Lung microvascular endothelial cell (primary cell): ENCODE results near the gene AADACL3. TPM values are rescaled to one million over a fixed set of nuclear protein-coding genes. Genes with fewer than 3 reads are reported as not detected.
"Not testable (repeated sequence)": the region's sequence is repeated elsewhere in the genome, so short reads cannot be mapped to it uniquely, and the experiment has no call there.

Source experiments
- DNase-seq, 2 donors: peaks; one replicate each; pipeline versions ENCODE4 v3.0.0 to v3.0.0-alpha.2; 2010; ENCODE audit warnings: low read depth in 2 of 2
- total RNA-seq: library from RNA; depleted of rRNA; stranded (reverse); fragments of >200 nt; gene quantifications from 2 replicates; pipeline ENCODE4 v1.2.1, GENCODE V29; 2014

Gene AADACL3
- total RNA-seq, 1 donor from 2014 or later: not detected

- no peak for DNase-seq
Measured at GRCh38 chr1:12714710-12715475, 1.0 kb upstream of the AADACL3 start.

GRCh38 chr1:12717301-12717838, 1.5 kb downstream of the AADACL3 start:
- no peak for DNase-seq

DNA sequence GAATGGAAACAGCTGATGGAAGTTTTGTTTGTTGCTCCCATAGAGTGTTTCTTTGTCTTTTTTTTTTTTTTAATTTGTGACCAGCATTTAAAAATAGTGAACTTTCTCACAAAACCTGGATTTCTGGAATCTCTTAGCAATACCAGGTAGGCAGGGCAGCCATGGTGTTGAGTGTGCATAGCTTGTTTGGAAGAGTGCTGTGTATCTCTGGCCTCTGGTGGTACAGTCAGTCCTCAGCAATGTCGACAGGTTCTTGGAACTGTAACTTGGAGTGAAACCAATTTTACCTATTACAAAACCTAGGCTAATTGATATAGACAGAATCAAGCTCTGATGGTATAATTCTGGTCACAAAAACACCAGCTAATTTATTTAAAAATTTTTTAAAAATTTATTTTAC, 6.7 kb downstream of the AADACL3 start:
- no peak for DNase-seq

- DNase-seq: no peak
Measured at GRCh38 chr1:12728391-12728790, 12.5 kb downstream of the AADACL3 start.

GRCh38 chr1:12730156-12730555, 14.2 kb downstream of the AADACL3 start:
- no peak for DNase-seq

GRCh38 chr1:12731084-12731483, 15.2 kb downstream of the AADACL3 start:
- not testable (repeated sequence) for DNase-seq

- DNase-seq: no peak
Measured at GRCh38 chr1:12734651-12735050, 18.7 kb downstream of the AADACL3 start.

DNA sequence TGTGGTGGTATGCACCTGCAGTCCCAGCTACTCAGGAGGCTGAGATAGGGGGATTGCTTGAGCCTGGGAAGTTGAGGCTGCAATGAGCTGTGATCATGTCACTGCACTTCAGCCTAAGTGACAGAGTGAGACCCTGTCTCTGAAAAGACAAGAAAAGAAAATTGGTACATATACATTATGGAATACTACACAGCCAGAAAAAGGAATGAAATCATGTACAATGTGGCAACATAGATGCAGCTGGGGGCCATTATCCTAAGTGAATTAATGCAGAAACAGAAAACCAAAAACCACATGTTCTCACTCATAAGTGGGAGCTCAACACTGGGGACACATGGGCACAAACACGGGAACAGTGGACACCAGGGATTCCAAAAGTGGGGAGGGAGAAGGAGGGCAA, 23.0 kb downstream of the AADACL3 start:
- no peak for DNase-seq

DNA sequence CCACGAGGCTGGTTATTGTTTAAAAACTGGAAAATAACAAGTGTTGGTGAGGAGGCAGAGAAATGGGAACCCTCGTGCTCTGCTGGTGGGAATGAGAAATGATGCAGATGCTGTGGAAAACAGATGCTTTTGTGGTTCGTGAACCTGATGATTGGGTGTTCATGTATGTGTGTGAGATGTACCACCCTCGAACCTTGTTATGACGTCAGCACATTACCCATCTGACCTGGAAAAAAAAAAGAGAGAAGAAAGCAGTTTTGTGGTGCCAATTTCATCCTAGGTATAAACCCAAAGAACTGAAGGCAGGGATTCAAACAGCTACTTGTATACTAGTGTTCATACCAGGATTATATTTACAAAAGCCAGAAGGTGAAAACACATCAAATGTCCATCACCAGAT, 23.7 kb downstream of the AADACL3 start:
- DNase-seq: no peak

DNA sequence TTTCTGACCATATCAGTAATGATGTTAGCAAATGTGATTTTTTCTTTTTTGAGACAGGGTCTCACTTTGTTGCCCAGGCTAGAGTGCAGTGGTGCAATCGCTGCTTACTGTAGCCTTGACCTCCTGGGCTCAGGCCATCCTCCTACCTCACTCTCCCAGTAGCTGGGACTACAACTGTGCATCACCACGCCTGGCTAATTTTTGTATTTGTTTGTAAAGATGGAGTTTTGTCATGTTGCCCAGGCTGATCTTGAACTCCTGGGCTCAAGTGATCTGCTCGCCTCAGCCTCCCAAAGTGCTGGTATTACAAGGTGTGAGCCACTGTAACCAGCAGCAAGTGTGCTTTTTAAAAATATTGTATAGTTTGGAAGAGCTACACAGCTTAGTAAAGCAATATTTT, 26.0 kb downstream of the AADACL3 start:
- no peak for DNase-seq

GRCh38 chr1:12745126-12745991, 29.4 kb downstream of the AADACL3 start:
- DNase-seq: no peak

- DNase-seq: no peak
Measured at GRCh38 chr1:12745992-12746323, 30.0 kb downstream of the AADACL3 start, which contains the start of gene CFAP107. TSS of gene CFAP107 (plus strand) at chr1:12746200. CDS start at chr1:12746431, 231 bp downstream.

DNA sequence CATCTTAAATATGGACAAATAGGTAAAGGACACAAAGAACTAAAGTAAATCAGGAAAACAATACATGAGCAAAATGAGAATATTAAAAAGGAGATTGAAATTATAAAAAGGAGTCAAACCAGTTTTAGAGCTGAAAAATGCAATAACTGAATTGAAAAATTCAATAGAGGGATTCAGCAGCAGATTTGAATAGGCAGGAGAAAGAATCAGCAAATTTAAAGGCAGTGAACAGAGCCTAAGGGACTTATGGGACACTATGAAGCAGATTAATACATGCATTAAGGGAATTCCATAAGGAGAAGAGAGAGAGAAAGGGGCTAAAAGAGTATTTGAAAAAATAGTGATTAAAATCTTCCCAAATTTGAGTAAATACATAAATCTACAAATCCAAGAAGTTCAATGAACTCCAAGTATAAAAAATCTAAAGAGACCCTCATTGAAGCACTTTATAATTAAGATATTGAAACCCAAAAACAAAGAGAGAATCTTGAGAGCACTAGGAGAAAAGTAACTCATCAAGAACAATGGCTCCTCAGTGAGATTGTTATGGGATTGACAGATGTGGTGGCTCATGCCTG, 33.0 kb downstream of the AADACL3 start:
- DNase-seq: no peak

GRCh38 chr1:12754738-12755137, 38.8 kb downstream of the AADACL3 start:
- DNase-seq: no peak

GRCh38 chr1:12756273-12756672, 40.4 kb downstream of the AADACL3 start:
- DNase-seq: no peak

- DNase-seq: no peak
Measured at GRCh38 chr1:12756768-12757413, 41.0 kb downstream of the AADACL3 start.

GRCh38 chr1:12757836-12758235, 41.9 kb downstream of the AADACL3 start:
- no peak for DNase-seq

DNA sequence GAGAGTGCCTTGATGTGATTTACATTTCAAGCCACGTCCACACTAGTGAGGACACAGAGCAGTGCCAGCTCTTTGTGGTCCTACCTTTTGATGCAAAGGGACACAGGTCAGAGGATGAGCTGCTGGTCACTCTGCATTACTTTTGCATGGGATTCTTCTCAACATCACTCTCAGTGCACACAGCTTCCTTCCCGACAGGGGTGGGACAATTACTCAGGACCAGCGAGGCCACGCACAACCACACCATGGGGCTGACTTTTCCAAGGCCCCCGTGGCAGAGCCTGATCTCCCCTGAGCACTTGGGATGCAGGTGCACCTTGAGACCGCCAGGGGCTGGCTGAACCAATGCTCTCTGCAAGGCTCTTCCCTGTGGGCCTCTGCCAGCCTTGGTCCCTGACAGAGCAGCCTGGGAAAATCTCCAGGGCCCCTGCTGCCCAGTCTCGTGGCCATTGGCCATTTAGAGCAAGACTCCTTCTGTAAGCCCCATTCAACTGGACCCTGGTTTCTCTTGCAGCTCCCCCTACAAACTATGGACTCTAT, 44.4 kb downstream of the AADACL3 start:
- no peak for DNase-seq

- no peak for DNase-seq
Measured at GRCh38 chr1:12761781-12762180, 45.9 kb downstream of the AADACL3 start.

- DNase-seq: no peak
Measured at GRCh38 chr1:12762766-12763165, 46.9 kb downstream of the AADACL3 start.

GRCh38 chr1:12763479-12763878, 47.6 kb downstream of the AADACL3 start:
- DNase-seq: no peak
